Ishikawa (cell line): ENCODE results near the gene RAD51.

Experiments
- CEBPB ChIP-seq: IDR thresholded peaks from 2 replicates; pipeline ENCODE4 v1.6.1; 2012
- CREB1 ChIP-seq: IDR thresholded peaks from 2 replicates; pipeline ENCODE4 v1.6.1; 2012; ENCODE audit warnings: low read depth
- EGR1 ChIP-seq: IDR thresholded peaks from 2 replicates; pipeline ENCODE4 v1.6.1; 2012
- EP300 ChIP-seq: IDR thresholded peaks from 2 replicates; pipeline ENCODE4 v1.6.1; 2012; ENCODE audit warnings: borderline replicate concordance
- FOXM1 ChIP-seq: IDR thresholded peaks from 2 replicates; pipeline ENCODE4 v1.6.1; 2012; ENCODE audit warnings: low read depth, borderline replicate concordance
- MAX ChIP-seq: IDR thresholded peaks from 2 replicates; pipeline ENCODE4 v1.6.1; 2012
- NFIC ChIP-seq: IDR thresholded peaks from 2 replicates; pipeline ENCODE4 v1.6.1; 2012
- RAD21 ChIP-seq: IDR thresholded peaks from 2 replicates; pipeline ENCODE4 v1.6.1; 2012; ENCODE audit warnings: low read depth
- REST ChIP-seq: IDR thresholded peaks from 2 replicates; pipeline ENCODE4 v1.6.1; 2012; ENCODE audit warnings: low read depth, mild to moderate bottlenecking
- TAF1 ChIP-seq: IDR thresholded peaks from 2 replicates; pipeline ENCODE4 v1.6.1; 2012; ENCODE audit warnings: low read depth, mild to moderate bottlenecking
- TCF12 ChIP-seq: IDR thresholded peaks from 2 replicates; pipeline ENCODE4 v1.6.1; 2012; ENCODE audit warnings: low read depth
- TEAD4 ChIP-seq: IDR thresholded peaks from 2 replicates; pipeline ENCODE4 v1.6.1; 2012
- USF1 ChIP-seq: IDR thresholded peaks from 2 replicates; pipeline ENCODE4 v1.6.1; 2012
- YY1 ChIP-seq: IDR thresholded peaks from 2 replicates; pipeline ENCODE4 v1.6.1; 2012; ENCODE audit warnings: low read depth
- ZBTB7A ChIP-seq: IDR thresholded peaks from 2 replicates; pipeline ENCODE4 v1.6.1; 2012; ENCODE audit warnings: low read depth

Gene RAD51

GRCh38 chr15:40747685-40748631 lies 53.0 kb downstream of the RAD51 start:
- TF ChIP-seq RAD21 (no peak), NFIC (no peak), EGR1 (no peak), FOXM1 (no peak), TAF1 (no peak), USF1 (no peak), MAX (no peak), EP300 (no peak), ZBTB7A (no peak), TCF12 (no peak), CEBPB (no peak), YY1 (no peak)

- TF ChIP-seq FOXM1, result no peak
- TF ChIP-seq MAX, result no peak
- TF ChIP-seq USF1, result no peak
- no peak for TF ChIP-seq EGR1
Observed at GRCh38 chr15:40749151-40749630, 54.2 kb downstream of the RAD51 start.

GRCh38 chr15:40750885-40751284 lies 55.9 kb downstream of the RAD51 start:
- no peak for TF ChIP-seq TAF1
- no peak for TF ChIP-seq RAD21
- TF ChIP-seq FOXM1, result no peak
- no peak for TF ChIP-seq EGR1
- TF ChIP-seq EP300, result no peak
- TF ChIP-seq CEBPB, result no peak
- TF ChIP-seq MAX, result no peak
- no peak for TF ChIP-seq REST
- TF ChIP-seq NFIC, result no peak
- no peak for TF ChIP-seq ZBTB7A
- no peak for TF ChIP-seq TEAD4
- TF ChIP-seq YY1, result no peak
- no peak for TF ChIP-seq CREB1
- no peak for TF ChIP-seq USF1
- TF ChIP-seq TCF12, result no peak

GRCh38 chr15:40751745-40752144 lies 56.8 kb downstream of the RAD51 start:
- TF ChIP-seq FOXM1 (no peak), EP300 (no peak), CEBPB (no peak), EGR1 (no peak), USF1 (no peak), NFIC (no peak), TCF12 (no peak), TEAD4 (no peak), RAD21 (no peak), MAX (no peak), CREB1 (no peak), YY1 (no peak), REST (no peak), ZBTB7A (no peak), TAF1 (no peak)
